Neural cell (in vitro differentiated cells): ENCODE results near the gene TMEM218. TPM values are rescaled to one million over a fixed set of nuclear protein-coding genes. Genes with fewer than 3 reads are reported as not detected.

Experiments used
- H2AFZ ChIP-seq: fragments of 200-600, 300-800 bp; sonication (generic), shearing (Covaris generic); 2 replicates; pipeline ENCODE4 v1.6.0; 2014; ENCODE audit warnings: low read depth, mild to moderate bottlenecking, antibody characterized with exemption, low read length, moderate library complexity
- H3F3A ChIP-seq: fragments of 200-600 bp; shearing (Covaris generic); 2 replicates; pipeline ENCODE4 v1.6.1; 2016; ENCODE audit warnings: mild to moderate bottlenecking, moderate library complexity, mixed read lengths, antibody characterized with exemption, low read length; ENCODE audit not compliant: insufficient read depth, poor library complexity, severe bottlenecking
- H3K27ac ChIP-seq: fragments of 200-600, 300-800 bp; sonication (generic), shearing (Covaris generic); 2 replicates; pipeline ENCODE4 v1.5.1; 2014; ENCODE audit warnings: mild to moderate bottlenecking, low read length, moderate library complexity
- H3K27me3 ChIP-seq: fragments of 300-800, 200-600 bp; sonication (generic), shearing (Covaris generic); 2 replicates; pipeline ENCODE4 v1.6.0; 2014; ENCODE audit warnings: mild to moderate bottlenecking, low read depth, low read length, moderate library complexity; ENCODE audit not compliant: insufficient read depth
- H3K36me3 ChIP-seq: fragments of 300-800, 200-600 bp; sonication (generic), shearing (Covaris generic); 2 replicates; pipeline ENCODE4 v1.5.1; 2014; ENCODE audit warnings: mild to moderate bottlenecking, antibody characterized with exemption, low read length, moderate library complexity; ENCODE audit not compliant: insufficient read depth
- H3K4me2 ChIP-seq: fragments of 300-800, 200-600 bp; sonication (generic), shearing (Covaris generic); 2 replicates; pipeline ENCODE4 v1.6.0; 2014; ENCODE audit warnings: mild to moderate bottlenecking, low read length
- H3K4me3 ChIP-seq: fragments of 300-800, 200-600 bp; sonication (generic), shearing (Covaris generic); 2 replicates; pipeline ENCODE4 v1.5.1; 2014; ENCODE audit warnings: mild to moderate bottlenecking, low read length, moderate library complexity
- H3K79me2 ChIP-seq: fragments of 200-600 bp; shearing (Covaris generic); replicated peaks from 2 replicates; pipeline ENCODE4 v1.6.0; 2014; ENCODE audit warnings: mild to moderate bottlenecking, low read length, moderate library complexity; ENCODE audit not compliant: insufficient read depth
- H3K9ac ChIP-seq: fragments of 300-800, 200-600 bp; sonication (generic), shearing (Covaris generic); 2 replicates; pipeline ENCODE4 v1.6.1; 2016; ENCODE audit warnings: mild to moderate bottlenecking, low read length, mixed read lengths
- H3K9me2 ChIP-seq: fragments of 200-600 bp; shearing (Covaris generic); 2 replicates; pipeline ENCODE4 v1.6.1; 2016; ENCODE audit warnings: mild to moderate bottlenecking, low read length, mixed read lengths; ENCODE audit not compliant: insufficient read depth
- H3K9me3 ChIP-seq: fragments of 200-600, 300-800 bp; sonication (generic), shearing (Covaris generic); 2 replicates; pipeline ENCODE4 v1.6.1; 2016; ENCODE audit warnings: mild to moderate bottlenecking, mixed run types, low read length, moderate library complexity, mixed read lengths
- H4K20me1 ChIP-seq: fragments of 200-600 bp; shearing (Covaris generic); 2 replicates; pipeline ENCODE4 v1.6.1; 2016; ENCODE audit warnings: mild to moderate bottlenecking, mixed run types; ENCODE audit not compliant: insufficient read depth
- CTCF ChIP-seq: fragments of 450-650 bp; IDR thresholded peaks from 2 replicates; pipeline ENCODE4 v1.5.1; 2014; ENCODE audit warnings: antibody characterized with exemption, mild to moderate bottlenecking, moderate library complexity; ENCODE audit not compliant: poor library complexity, severe bottlenecking
- EP300 ChIP-seq: fragments of 450-650 bp; conservative IDR thresholded peaks from 2 replicates; pipeline ENCODE4 v1.6.1; 2014; ENCODE audit warnings: antibody characterized with exemption, mild to moderate bottlenecking, moderate library complexity; ENCODE audit not compliant: poor library complexity, severe bottlenecking
- EZH2 ChIP-seq: fragments of 200-600, 300-800 bp; shearing (Covaris generic), sonication (generic); IDR thresholded peaks from 2 replicates; pipeline ENCODE4 v1.6.1; 2014; ENCODE audit warnings: antibody characterized with exemption, low read length, borderline replicate concordance, mild to moderate bottlenecking; ENCODE audit not compliant: insufficient read depth, poor library complexity, severe bottlenecking
- POLR2AphosphoS5 ChIP-seq: IDR thresholded peaks from 2 replicates; pipeline ENCODE4 v1.6.1; 2012
- RAD21 ChIP-seq: fragments of 450-650 bp; conservative IDR thresholded peaks from 2 replicates; pipeline ENCODE4 v1.6.1; 2014; ENCODE audit warnings: antibody characterized with exemption, mild to moderate bottlenecking, moderate library complexity
- SMC3 ChIP-seq: fragments of 450-650 bp; conservative IDR thresholded peaks from 2 replicates; pipeline ENCODE4 v1.6.1; 2014; ENCODE audit warnings: antibody characterized with exemption, mild to moderate bottlenecking, moderate library complexity; ENCODE audit not compliant: poor library complexity
- TAF1 ChIP-seq: IDR thresholded peaks from 2 replicates; pipeline ENCODE4 v1.6.1; 2012; ENCODE audit warnings: low read depth
- polyA plus RNA-seq: library from polyadenylated mRNA; depleted of rRNA; stranded (reverse); fragments of >200 nt; gene quantifications from 2 replicates; pipeline ENCODE4 v1.2.3, GENCODE V29; 2014

Gene TMEM218
- polyA plus RNA-seq, 1 donor from 2014 or later: 70.0 TPM

- H3F3A ChIP-seq: no peaks in the 10 kb centered on the region
- H3K4me3 ChIP-seq: no peak overlapping the region
- H3K4me2 ChIP-seq: no peak overlapping the region
- no peak overlapping the region for H3K27ac ChIP-seq
- no peaks in the 10 kb centered on the region for H3K79me2 ChIP-seq
- no peaks in the 10 kb centered on the region for H3K9me2 ChIP-seq
- TF ChIP-seq EZH2 (no peak), TAF1 (no peak), POLR2AphosphoS5 (no peak), SMC3 (no peak), RAD21 (no peak)
- H3K36me3 ChIP-seq: no peaks in the 10 kb centered on the region
- no peaks in the 10 kb centered on the region for H4K20me1 ChIP-seq
- no peaks in the 10 kb centered on the region for H3K27me3 ChIP-seq
- H3K9me3 ChIP-seq: no peaks in the 10 kb centered on the region
- no peak overlapping the region for H2AFZ ChIP-seq
- no peak overlapping the region for H3K9ac ChIP-seq
Observed at GRCh38 chr11:125132071-125132470, 20.6 kb upstream of the TMEM218 start.

- H4K20me1 ChIP-seq: no peaks in the 10 kb centered on the region
- no peak overlapping the region for H3K9ac ChIP-seq
- H3K79me2 ChIP-seq: no peaks in the 10 kb centered on the region
- H3K9me2 ChIP-seq: no peaks in the 10 kb centered on the region
- no peaks in the 10 kb centered on the region for H3K9me3 ChIP-seq
- no peaks in the 10 kb centered on the region for H3K36me3 ChIP-seq
- H3K4me2 ChIP-seq: no peak overlapping the region
- H3K27ac ChIP-seq: no peak overlapping the region
- H3K27me3 ChIP-seq: no peaks in the 10 kb centered on the region
- no peak overlapping the region for H3K4me3 ChIP-seq
- no peak for TF ChIP-seq CTCF
- TF ChIP-seq RAD21: no peak
- TF ChIP-seq SMC3: no peak
- no peaks in the 10 kb centered on the region for H3F3A ChIP-seq
- no peak overlapping the region for H2AFZ ChIP-seq
Observed at GRCh38 chr11:125129316-125129993, 18.0 kb upstream of the TMEM218 start.

- TF ChIP-seq CTCF: no peak
- no peak for TF ChIP-seq RAD21
- TF ChIP-seq POLR2AphosphoS5: no peak
- TF ChIP-seq EP300: no peak
- no peak for TF ChIP-seq SMC3
- no peaks in the 10 kb centered on the region for H3K9me2 ChIP-seq
- H3K9me3 ChIP-seq: no peaks in the 10 kb centered on the region
- H3K4me3 ChIP-seq: no peak overlapping the region
- no peaks in the 10 kb centered on the region for H3K36me3 ChIP-seq
- H3K79me2 ChIP-seq: no peaks in the 10 kb centered on the region
- H3K27ac ChIP-seq: no peak overlapping the region
- no peaks in the 10 kb centered on the region for H4K20me1 ChIP-seq
- no peaks in the 10 kb centered on the region for H3K27me3 ChIP-seq
- no peak overlapping the region for H3K9ac ChIP-seq
- no peaks in the 10 kb centered on the region for H3F3A ChIP-seq
- H3K4me2 ChIP-seq: no peak overlapping the region
- H2AFZ ChIP-seq: no peak overlapping the region
Observed at GRCh38 chr11:125128450-125128849, 17.0 kb upstream of the TMEM218 start.
